Measurements from ENCODE around the gene FTO. TPM values are rescaled to one million over a fixed set of nuclear protein-coding genes. Genes with fewer than 3 reads are reported as not detected.

The FTO gene
- total RNA-seq, 2 experiments from 2014 or later: 48.6 to 53.2 TPM

DNA sequence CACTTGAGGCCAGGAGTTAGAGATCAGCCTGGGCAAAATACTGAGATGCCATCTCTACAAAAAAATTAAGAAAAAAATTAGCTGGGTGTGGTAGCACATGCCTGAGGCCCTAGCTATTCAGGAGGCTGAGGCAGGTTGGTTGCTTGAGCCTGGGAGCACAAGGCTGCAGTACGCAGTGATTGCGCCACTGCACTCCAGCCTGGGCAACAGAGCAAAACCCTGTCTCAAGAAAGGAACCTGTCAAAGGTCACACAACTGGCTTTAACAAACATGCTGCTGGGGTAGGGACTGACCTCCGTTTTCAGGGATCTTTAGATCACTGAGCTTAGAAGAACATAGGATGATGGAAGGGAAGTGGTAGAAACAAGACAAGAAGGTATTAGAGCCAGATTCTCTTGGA lies 487.6 kb downstream of the FTO start:
- TF ChIP-seq, protein P1, sequence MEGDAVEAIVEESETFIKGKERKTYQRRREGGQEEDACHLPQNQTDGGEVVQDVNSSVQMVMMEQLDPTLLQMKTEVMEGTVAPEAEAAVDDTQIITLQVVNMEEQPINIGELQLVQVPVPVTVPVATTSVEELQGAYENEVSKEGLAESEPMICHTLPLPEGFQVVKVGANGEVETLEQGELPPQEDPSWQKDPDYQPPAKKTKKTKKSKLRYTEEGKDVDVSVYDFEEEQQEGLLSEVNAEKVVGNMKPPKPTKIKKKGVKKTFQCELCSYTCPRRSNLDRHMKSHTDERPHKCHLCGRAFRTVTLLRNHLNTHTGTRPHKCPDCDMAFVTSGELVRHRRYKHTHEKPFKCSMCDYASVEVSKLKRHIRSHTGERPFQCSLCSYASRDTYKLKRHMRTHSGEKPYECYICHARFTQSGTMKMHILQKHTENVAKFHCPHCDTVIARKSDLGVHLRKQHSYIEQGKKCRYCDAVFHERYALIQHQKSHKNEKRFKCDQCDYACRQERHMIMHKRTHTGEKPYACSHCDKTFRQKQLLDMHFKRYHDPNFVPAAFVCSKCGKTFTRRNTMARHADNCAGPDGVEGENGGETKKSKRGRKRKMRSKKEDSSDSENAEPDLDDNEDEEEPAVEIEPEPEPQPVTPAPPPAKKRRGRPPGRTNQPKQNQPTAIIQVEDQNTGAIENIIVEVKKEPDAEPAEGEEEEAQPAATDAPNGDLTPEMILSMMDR (IDR thresholded peaks at IDR 0.05): no peak
- DNase-seq (no peak), ATAC-seq (no peak)
- H3K4me1 Mint-ChIP-seq (ENCODE audit: low read depth): no peaks in the 10 kb centered on the region
- no peak overlapping the region for H3K27ac Mint-ChIP-seq
- CTCF ChIA-PET: no interaction called here
- H3K9me3 Mint-ChIP-seq: no peaks in the 10 kb centered on the region
- POLR2A ChIA-PET: no interaction called here
- H3K36me3 Mint-ChIP-seq (ENCODE audit: low read depth): no peaks in the 10 kb centered on the region
- intact Hi-C loops (cut with micrococcal nuclease): no loop called here
- peaks cover 16% of the 10 kb centered on the region for H3K27me3 Mint-ChIP-seq
- H3K4me3 Mint-ChIP-seq: no peak overlapping the region

DNA sequence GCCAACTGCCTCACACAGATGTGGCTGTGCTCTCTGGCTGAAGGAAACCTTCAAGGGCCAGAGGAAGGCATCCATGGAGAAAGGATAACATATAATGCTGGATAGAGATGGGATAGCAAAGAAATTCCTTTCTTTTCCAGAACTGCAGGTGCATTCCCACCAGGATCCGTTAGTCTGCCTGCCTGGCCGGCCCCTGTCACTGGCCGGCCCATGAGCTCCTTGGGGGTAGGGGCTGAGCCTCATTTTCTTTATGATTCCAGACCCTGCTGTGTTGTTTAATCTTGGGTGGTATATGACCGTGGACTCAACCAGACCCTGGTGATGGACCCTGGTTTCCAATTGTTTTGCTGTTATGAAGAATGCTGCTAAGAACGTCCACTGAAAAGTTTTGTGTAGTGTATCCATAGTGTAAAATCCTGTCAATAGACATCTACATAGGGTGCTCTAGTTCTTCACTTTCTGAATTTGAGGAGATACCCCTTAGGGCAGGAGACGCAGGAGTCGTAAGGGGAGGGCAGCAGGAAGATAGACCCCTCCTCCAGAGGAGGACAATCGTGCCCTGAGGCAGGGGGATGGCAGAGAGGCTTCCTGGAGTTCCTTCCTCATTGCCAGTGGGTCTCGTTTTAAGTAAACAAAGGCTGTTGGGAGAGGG lies 489.2 kb downstream of the FTO start:
- H3K36me3 Mint-ChIP-seq (ENCODE audit: low read depth): no peaks in the 10 kb centered on the region
- intact Hi-C loops (cut with micrococcal nuclease): no loop called here

DNA sequence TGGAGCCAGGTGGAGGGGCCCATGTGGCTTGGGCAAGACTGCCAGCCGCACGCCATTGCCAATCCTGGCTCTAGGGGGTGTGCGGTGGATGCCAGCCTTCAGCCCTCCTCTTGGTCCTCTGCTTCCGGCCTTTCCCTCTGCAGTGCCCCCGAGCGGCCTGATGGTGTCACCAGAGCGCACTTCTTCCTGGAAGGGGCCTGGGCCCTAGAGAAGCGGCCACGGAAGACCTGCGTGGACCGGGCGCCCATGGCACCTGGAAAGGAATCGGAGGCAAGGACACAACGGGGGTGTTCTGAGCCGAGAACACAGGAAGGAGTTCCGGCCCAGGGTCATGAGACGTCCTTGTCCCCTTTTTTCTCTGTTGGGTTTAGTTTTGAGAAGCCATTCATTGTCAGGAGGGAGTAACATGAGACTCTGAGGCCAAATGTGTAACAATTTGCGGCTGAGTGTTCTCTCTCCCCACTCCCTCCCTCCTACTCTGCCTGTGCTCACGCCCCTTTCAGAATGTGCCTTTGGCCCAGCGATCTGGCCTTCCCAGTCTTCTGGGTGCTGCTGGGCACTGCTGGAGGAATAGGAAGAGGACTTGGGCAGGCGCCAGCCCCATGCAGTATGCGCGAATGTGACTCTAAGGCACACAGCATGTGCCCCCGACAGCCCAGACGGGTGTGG lies 489.8 kb downstream of the FTO start:
- Mint-ChIP-seq H3K4me3 (no peak overlapping the region), H3K27ac (no peak overlapping the region), H3K27me3 (peaks cover 14% of the 10 kb centered on the region), H3K36me3 (ENCODE audit: low read depth) (no peaks in the 10 kb centered on the region), H3K9me3 (no peaks in the 10 kb centered on the region), H3K4me1 (ENCODE audit: low read depth) (no peaks in the 10 kb centered on the region)
- CTCF ChIA-PET: no interaction called here
- intact Hi-C loops (cut with micrococcal nuclease): no loop called here
- POLR2A ChIA-PET: no interaction called here
- peak; percentile 62 for ATAC-seq
- TF ChIP-seq, protein P1 (IDR thresholded peaks at IDR 0.05): peak; percentile 49
- DNase-seq: peak; percentile 54

More for the DNA sequence above, 489.2 kb downstream of the FTO start:
- no peaks in the 10 kb centered on the region for H3K9me3 Mint-ChIP-seq
- ChIA-PET CTCF (no interaction called here), POLR2A (no interaction called here)
- H3K4me3 Mint-ChIP-seq: no peak overlapping the region
- DNase-seq: no peak
- H3K27me3 Mint-ChIP-seq: peaks cover 14% of the 10 kb centered on the region
- TF ChIP-seq, protein P1 (IDR thresholded peaks at IDR 0.05): no peak
- no peaks in the 10 kb centered on the region for H3K4me1 Mint-ChIP-seq (ENCODE audit: low read depth)
- H3K27ac Mint-ChIP-seq: no peak overlapping the region
- ATAC-seq: no peak

DNA sequence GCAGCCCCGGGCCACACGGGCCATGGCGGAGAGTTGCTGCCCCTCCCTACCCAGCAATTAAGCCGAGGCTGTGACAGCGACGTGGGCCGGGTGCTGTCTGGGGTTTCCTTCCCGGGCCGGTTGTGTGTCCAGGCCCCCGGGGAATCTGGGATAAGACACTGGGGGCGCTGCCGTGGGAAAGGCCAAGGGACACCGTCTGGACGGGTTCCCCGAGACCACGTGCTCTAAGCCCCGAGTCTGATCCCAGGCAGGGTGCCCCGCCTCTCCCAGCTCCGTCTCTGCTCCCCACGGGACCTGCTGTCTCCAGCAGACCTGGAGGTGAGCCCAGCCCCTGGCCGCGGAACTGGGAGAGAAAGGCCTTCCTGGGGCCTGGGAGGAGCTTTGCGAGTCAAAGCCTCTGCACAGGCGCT lies 490.4 kb downstream of the FTO start:
- DNase-seq (no peak), ATAC-seq (no peak)
- Mint-ChIP-seq H3K27me3 (peaks cover 14% of the 10 kb centered on the region), H3K4me3 (no peak overlapping the region), H3K36me3 (ENCODE audit: low read depth) (no peaks in the 10 kb centered on the region), H3K27ac (no peak overlapping the region), H3K9me3 (no peaks in the 10 kb centered on the region), H3K4me1 (ENCODE audit: low read depth) (no peaks in the 10 kb centered on the region)
- intact Hi-C loops (cut with micrococcal nuclease): no loop called here
- CTCF ChIA-PET: no interaction called here
- TF ChIP-seq, protein P1 (IDR thresholded peaks at IDR 0.05): no peak
- POLR2A ChIA-PET: no interaction called here

GRCh38 chr16:54197758-54198157 lies 493.8 kb downstream of the FTO start:
- Mint-ChIP-seq H3K36me3 (ENCODE audit: low read depth) (no peaks in the 10 kb centered on the region), H3K4me3 (no peak overlapping the region), H3K9me3 (no peaks in the 10 kb centered on the region), H3K27ac (no peak overlapping the region), H3K27me3 (peaks cover 5% of the 10 kb centered on the region), H3K4me1 (ENCODE audit: low read depth) (no peaks in the 10 kb centered on the region)
- no peak for DNase-seq
- TF ChIP-seq, protein P1 (IDR thresholded peaks at IDR 0.05): no peak
- CTCF ChIA-PET: no interaction called here
- ATAC-seq: no peak
- POLR2A ChIA-PET: no interaction called here
- intact Hi-C loops (cut with micrococcal nuclease): no loop called here

Data from activated CD8-positive, alpha-beta T cell treated with anti-CD3 and anti-CD28 coated beads for 36 hours (primary cell).